T-helper 1 cell treated with Interleukin-12 subunit alpha and Interleukin-12 subunit beta and Interleukin-4 antibody, amounts not matched to agents 30 ng/mL and 1 ng/mL, for 36 hours (primary cell): ENCODE results near the gene NCOA3. TPM values are rescaled to one million over a fixed set of nuclear protein-coding genes. Genes with fewer than 3 reads are reported as not detected.

Experiments
- intact Hi-C: fragments of 100-400 bp; cut with micrococcal nuclease; formaldehyde crosslinking; loops from one replicate; pipeline ENCODE4 v1.15.1; 2024
- total RNA-seq: library from RNA; stranded (reverse); gene quantifications from 2 replicates; pipeline ENCODE4 v1.2.3, GENCODE V29; 2022

Gene NCOA3
- total RNA-seq, 1 donor from 2014 or later, result 151 TPM

- intact Hi-C loops, result no loop called here
Measured at GRCh38 chr20:47622118-47622665, 120.5 kb downstream of the NCOA3 start.

- intact Hi-C loops, result no loop called here
Measured at GRCh38 chr20:47623206-47623605, 121.5 kb downstream of the NCOA3 start.

- intact Hi-C loops, result no loop called here
Measured at GRCh38 chr20:47627540-47627939, 125.9 kb downstream of the NCOA3 start.

GRCh38 chr20:47629907-47630306, 128.2 kb downstream of the NCOA3 start:
- intact Hi-C loops, result no loop called here

- intact Hi-C loops, result no loop called here
Measured at GRCh38 chr20:47631078-47631477, 129.4 kb downstream of the NCOA3 start.

GRCh38 chr20:47635256-47635655, 133.6 kb downstream of the NCOA3 start:
- intact Hi-C loops, result no loop called here

GRCh38 chr20:47638851-47639250, 137.2 kb downstream of the NCOA3 start:
- intact Hi-C loops, result no loop called here

GRCh38 chr20:47642118-47642517, 140.4 kb downstream of the NCOA3 start:
- intact Hi-C loops, result loop anchor here (2.0 to 10.0 kb wide), 2 partner anchors 15 to 1623 kb away; no protein-coding TSS in a partner anchor

- intact Hi-C loops, result loop anchor here (2.0 to 10.0 kb wide), 2 partner anchors 14 to 1622 kb away; no protein-coding TSS in a partner anchor
Measured at GRCh38 chr20:47642624-47643023, 140.9 kb downstream of the NCOA3 start.

GRCh38 chr20:47645632-47646031, 143.9 kb downstream of the NCOA3 start:
- intact Hi-C loops, result loop anchor here (10.0 kb wide), 1 partner anchor 1619 kb away; no protein-coding TSS in a partner anchor

GRCh38 chr20:47647994-47648393, 146.3 kb downstream of the NCOA3 start:
- intact Hi-C loops, result loop anchor here (10.0 kb wide), 1 partner anchor 1617 kb away; no protein-coding TSS in a partner anchor

GRCh38 chr20:47648943-47649342, 147.3 kb downstream of the NCOA3 start:
- intact Hi-C loops, result loop anchor here (1.0 to 10.0 kb wide), 2 partner anchors 37 to 1616 kb away; no protein-coding TSS in a partner anchor

- intact Hi-C loops, result no loop called here
Measured at GRCh38 chr20:47652301-47652700, 150.6 kb downstream of the NCOA3 start.

- intact Hi-C loops, result no loop called here
Measured at GRCh38 chr20:47652794-47653193, 151.1 kb downstream of the NCOA3 start.

GRCh38 chr20:47653869-47654268, 152.2 kb downstream of the NCOA3 start:
- intact Hi-C loops, result no loop called here

GRCh38 chr20:47654370-47654769, 152.7 kb downstream of the NCOA3 start:
- intact Hi-C loops, result no loop called here

GRCh38 chr20:47655635-47656034, 153.9 kb downstream of the NCOA3 start:
- intact Hi-C loops, result loop anchor here (2.0 kb wide), 1 partner anchor 13 kb away; no protein-coding TSS in a partner anchor

GRCh38 chr20:47656318-47656717, 154.6 kb downstream of the NCOA3 start:
- intact Hi-C loops, result loop anchor here (2.0 kb wide), 1 partner anchor 14 kb away; no protein-coding TSS in a partner anchor

GRCh38 chr20:47659904-47660601, 158.4 kb downstream of the NCOA3 start:
- intact Hi-C loops, result loop anchor here (5.0 kb wide), 1 partner anchor 463 kb away; no protein-coding TSS in a partner anchor

- intact Hi-C loops, result loop anchor here (5.0 kb wide), 1 partner anchor 463 kb away; no protein-coding TSS in a partner anchor
Measured at GRCh38 chr20:47660602-47660905, 158.9 kb downstream of the NCOA3 start.

- intact Hi-C loops, result loop anchor here (5.0 kb wide), 1 partner anchor 464 kb away; no protein-coding TSS in a partner anchor
Measured at GRCh38 chr20:47660983-47661700, 159.5 kb downstream of the NCOA3 start.

- intact Hi-C loops, result loop anchor here (5.0 kb wide), 1 partner anchor 464 kb away; no protein-coding TSS in a partner anchor
Measured at GRCh38 chr20:47661714-47662113, 160.0 kb downstream of the NCOA3 start.
